ENCODE measurements around the gene FAM9B.
"Not testable (repeated sequence)": the region's sequence is repeated elsewhere in the genome, so short reads cannot be mapped to it uniquely, and the experiment has no call there.

FAM9B gene

GRCh38 chrX:9033989-9034388, at the start of gene FAM9B:
Gene FAM9B (minus strand): TSS chrX:9034127. CDS start chrX:9032986, 1,141 bp downstream.
- no peak for DNase-seq (ENCODE audit: low read depth in 2 of 2)

- no peak for DNase-seq (ENCODE audit: low read depth in 2 of 2)
These were observed 47.3 kb upstream of the FAM9B start for GRCh38 chrX:9081271-9081670.

- DNase-seq (ENCODE audit: low read depth in 2 of 2), result no peak
These were observed 40.4 kb upstream of the FAM9B start for GRCh38 chrX:9074326-9074725.

GRCh38 chrX:9072281-9072680, 38.4 kb upstream of the FAM9B start:
- no peak for DNase-seq (ENCODE audit: low read depth in 2 of 2)

- no peak for DNase-seq (ENCODE audit: low read depth in 2 of 2)
These were observed 37.2 kb upstream of the FAM9B start for GRCh38 chrX:9071031-9071650.

GRCh38 chrX:9069573-9069972, 35.6 kb upstream of the FAM9B start:
- no peak for DNase-seq (ENCODE audit: low read depth in 2 of 2)

- DNase-seq (ENCODE audit: low read depth in 2 of 2), result no peak
These were observed 30.8 kb upstream of the FAM9B start for GRCh38 chrX:9064694-9065093.

GRCh38 chrX:9062641-9063040, 28.7 kb upstream of the FAM9B start:
- DNase-seq (ENCODE audit: low read depth in 2 of 2), result no peak

- no peak for DNase-seq (ENCODE audit: low read depth in 2 of 2)
These were observed 21.4 kb upstream of the FAM9B start for GRCh38 chrX:9055354-9055753.

- DNase-seq (ENCODE audit: low read depth in 2 of 2), result no peak
These were observed 18.2 kb upstream of the FAM9B start for GRCh38 chrX:9052081-9052480.

GRCh38 chrX:9050331-9050730, 16.4 kb upstream of the FAM9B start:
- no peak for DNase-seq (ENCODE audit: low read depth in 2 of 2)

- no peak for DNase-seq (ENCODE audit: low read depth in 2 of 2)
These were observed 14.9 kb upstream of the FAM9B start for GRCh38 chrX:9048801-9049200.

GRCh38 chrX:9038244-9038643, 4.3 kb upstream of the FAM9B start:
- DNase-seq (ENCODE audit: low read depth in 2 of 2), result no peak

- DNase-seq (ENCODE audit: low read depth in 2 of 2), result no peak
These were observed 3.4 kb upstream of the FAM9B start for GRCh38 chrX:9037296-9037695.

GRCh38 chrX:9033586-9033985, 341 bp downstream of the FAM9B start:
- no peak for DNase-seq (ENCODE audit: low read depth in 2 of 2)

GRCh38 chrX:9033179-9033578, 748 bp downstream of the FAM9B start:
- no peak for DNase-seq (ENCODE audit: low read depth in 2 of 2)

- no peak for DNase-seq (ENCODE audit: low read depth in 2 of 2)
These were observed 10.6 kb downstream of the FAM9B start for GRCh38 chrX:9023293-9023692.

- DNase-seq (ENCODE audit: low read depth in 2 of 2), result peak; percentile 15 to 21
These were observed 14.8 kb downstream of the FAM9B start for GRCh38 chrX:9019151-9019550.

- not testable (repeated sequence) for DNase-seq (ENCODE audit: low read depth in 2 of 2)
These were observed 15.6 kb downstream of the FAM9B start for GRCh38 chrX:9018332-9018731.

GRCh38 chrX:9003041-9003440, 30.9 kb downstream of the FAM9B start:
- DNase-seq (ENCODE audit: low read depth in 2 of 2), result no peak

GRCh38 chrX:8988446-8988845, 45.5 kb downstream of the FAM9B start:
- DNase-seq (ENCODE audit: low read depth in 2 of 2), result no peak

GRCh38 chrX:8987672-8988250, 46.2 kb downstream of the FAM9B start:
- no peak for DNase-seq (ENCODE audit: low read depth in 2 of 2)

- no peak for DNase-seq (ENCODE audit: low read depth in 2 of 2)
These were observed 49.7 kb downstream of the FAM9B start for GRCh38 chrX:8984231-8984630.

- DNase-seq (ENCODE audit: low read depth in 2 of 2), result no peak
These were observed 52.2 kb downstream of the FAM9B start for GRCh38 chrX:8981723-8982122.
